Natural killer cell treated with Interleukin-12 subunit alpha and Interleukin-12 subunit beta and Interleukin-15 and Interleukin-18, amount 100 ng/mL, for 72 hours (primary cell): ENCODE results near the gene C3orf49. TPM values are rescaled to one million over a fixed set of nuclear protein-coding genes. Genes with fewer than 3 reads are reported as not detected.

Experiments
- ATAC-seq, 2 donors: fragments of 150-1000 bp; cut with Tn5 transposase in 1 of 2; sonication (Bioruptor Pico), chemical (Tn5 transposase) in 1 of 2; 2 replicates each; pipeline ENCODE4 v1.10.0; 2021
- DNase-seq: peaks from one replicate; pipeline ENCODE4 v3.0.0; 2022; ENCODE audit warnings: low spot score
- H3K27ac Mint-ChIP-seq, 2 donors: 1 replicate in 1 of 2; 2 replicates in 1 of 2; pipeline ENCODE4 v1.8.0; 2022; ENCODE audit warnings: mixed read lengths in 2 of 2, mild to moderate bottlenecking in 1 of 2, moderate library complexity in 1 of 2
- H3K27me3 Mint-ChIP-seq, 2 donors: 1 replicate in 1 of 2; 2 replicates in 1 of 2; pipeline ENCODE4 v1.8.0; 2022; ENCODE audit warnings: mixed read lengths in 2 of 2
- H3K36me3 Mint-ChIP-seq: one replicate; pipeline ENCODE4 v1.8.0; 2022; ENCODE audit warnings: mixed read lengths
- H3K4me1 Mint-ChIP-seq, 2 donors: 1 replicate in 1 of 2; 2 replicates in 1 of 2; pipeline ENCODE4 v1.8.0; 2022; ENCODE audit warnings: low read depth in 2 of 2, mixed read lengths in 2 of 2, mild to moderate bottlenecking in 1 of 2
- H3K4me3 Mint-ChIP-seq: one replicate; pipeline ENCODE4 v1.8.0; 2022; ENCODE audit warnings: mixed read lengths
- H3K9me3 Mint-ChIP-seq: 2 replicates; pipeline ENCODE4 v1.8.0; 2022; ENCODE audit warnings: mixed read lengths
- total RNA-seq, 2 donors: library from RNA; stranded (reverse); gene quantifications; one replicate each; pipeline ENCODE4 v1.2.3, GENCODE V29; 2022

C3orf49 gene, protein sequence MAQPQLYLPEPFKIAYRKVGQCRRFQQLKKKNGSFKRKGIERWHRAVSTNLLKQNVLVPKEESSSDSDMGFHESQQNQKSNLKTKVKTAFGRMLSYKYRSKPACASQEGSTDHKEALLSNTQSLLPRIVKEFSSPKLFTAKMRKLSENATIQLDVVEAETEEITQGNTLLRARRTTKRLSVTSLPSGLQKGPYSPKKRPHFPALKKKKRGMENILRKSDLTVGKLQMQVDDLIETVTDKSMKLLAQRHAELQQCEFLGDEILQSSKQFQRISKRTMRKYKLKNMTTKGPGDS
- not detected for total RNA-seq

DNA sequence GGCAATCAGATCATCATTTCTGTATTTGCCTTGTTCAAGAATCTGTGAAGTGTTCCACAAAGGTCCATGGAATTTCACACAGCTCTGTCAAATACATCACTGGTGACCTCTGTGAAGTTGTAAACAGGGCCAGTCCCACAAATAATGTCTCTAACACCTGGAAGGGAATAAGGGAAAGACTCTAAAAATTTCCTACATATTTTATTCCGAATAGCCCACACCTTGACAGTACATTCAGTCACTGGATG is at the start of gene C3orf49:
Gene C3orf49 (plus strand): TSS at position 149 of the 248 bp plus-strand sequence. CDS start 173 bp downstream, outside the sequence.
- no peak for ATAC-seq
- Mint-ChIP-seq H3K27ac (no peak within 1 kb of the TSS), H3K36me3 (peaks cover 5% of the 10 kb centered on the region), H3K4me1 (peaks cover 16 to 20% of the 10 kb centered on the region in 2 donors), H3K27me3 (no peaks in the 10 kb centered on the region), H3K9me3 (no peaks in the 10 kb centered on the region), H3K4me3 (no peak within 1 kb of the TSS)
- no peak for DNase-seq

DNA sequence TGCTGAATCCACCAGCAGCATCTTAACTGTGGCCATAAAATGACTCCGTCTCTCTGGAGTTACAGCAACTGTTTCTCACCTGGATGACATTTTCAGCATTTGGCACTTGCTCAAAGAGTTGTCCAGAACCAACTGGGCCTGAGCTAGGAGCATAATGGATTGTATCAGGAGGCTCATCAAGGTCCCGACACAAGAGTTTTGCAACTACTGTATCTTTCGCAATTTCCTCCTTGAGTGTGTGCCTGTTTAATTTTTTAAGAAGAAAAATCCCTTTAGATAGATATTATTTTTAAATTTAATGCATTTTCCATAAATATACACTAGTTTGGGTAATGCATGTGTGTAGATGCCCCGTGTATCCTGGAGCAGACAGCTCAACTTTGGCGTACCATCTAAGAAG is 44.3 kb upstream of the C3orf49 start:
- Mint-ChIP-seq H3K4me3 (no peak overlapping the region), H3K9me3 (peaks cover 2% of the 10 kb centered on the region), H3K4me1 (no peaks in the 10 kb centered on the region), H3K27ac (no peak overlapping the region), H3K27me3 (no peaks in the 10 kb centered on the region), H3K36me3 (no peaks in the 10 kb centered on the region)
- ATAC-seq (no peak), DNase-seq (no peak)

DNA sequence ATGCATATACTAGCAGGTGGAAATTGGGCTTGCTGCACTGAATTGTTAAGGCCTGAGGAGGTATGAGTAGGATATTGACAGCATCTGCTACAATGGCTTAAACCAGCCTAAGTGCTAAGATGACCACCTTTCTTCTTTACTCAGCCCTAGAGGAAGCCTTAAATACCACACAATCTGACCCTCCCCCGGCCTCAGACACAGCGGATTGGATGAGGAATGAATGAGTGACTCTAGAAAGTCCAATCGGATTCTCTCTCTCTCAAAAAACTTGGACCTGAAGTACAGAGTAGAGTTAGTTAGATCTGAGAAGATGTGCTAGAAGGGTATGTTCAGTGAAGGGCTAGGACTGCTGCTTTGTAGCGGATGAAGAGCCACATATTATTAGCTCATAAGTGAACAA is 39.9 kb upstream of the C3orf49 start:
- ATAC-seq (no peak), DNase-seq (no peak)
- no peaks in the 10 kb centered on the region for H3K27me3 Mint-ChIP-seq
- H3K4me1 Mint-ChIP-seq, result no peaks in the 10 kb centered on the region
- peaks cover 2% of the 10 kb centered on the region for H3K9me3 Mint-ChIP-seq
- H3K4me3 Mint-ChIP-seq, result no peak overlapping the region
- no peaks in the 10 kb centered on the region for H3K36me3 Mint-ChIP-seq
- no peak overlapping the region for H3K27ac Mint-ChIP-seq

DNA sequence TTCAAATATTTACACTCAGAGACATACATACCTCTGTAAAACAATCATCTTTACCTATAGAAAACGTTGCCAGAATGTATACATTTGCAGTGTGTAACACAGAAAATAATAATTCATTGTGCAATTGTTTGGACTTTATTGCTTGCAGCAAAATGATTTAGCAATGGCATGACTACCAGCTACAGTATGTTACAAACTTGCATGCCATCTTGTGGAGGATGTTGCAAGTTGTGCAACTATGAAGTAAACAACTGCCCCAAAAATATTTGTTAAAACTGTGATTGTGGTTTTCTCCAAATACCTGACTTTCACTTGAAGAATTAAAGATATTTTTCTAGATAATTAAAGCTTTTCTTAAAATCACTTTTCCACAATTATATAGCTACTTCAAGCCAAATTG is 27.1 kb upstream of the C3orf49 start:
- Mint-ChIP-seq H3K27me3 (peaks cover 5 to 22% of the 10 kb centered on the region in 2 donors), H3K9me3 (no peaks in the 10 kb centered on the region), H3K4me1 (no peaks in the 10 kb centered on the region), H3K4me3 (no peak overlapping the region), H3K27ac (no peak overlapping the region), H3K36me3 (no peaks in the 10 kb centered on the region)
- ATAC-seq, result no peak
- no peak for DNase-seq

DNA sequence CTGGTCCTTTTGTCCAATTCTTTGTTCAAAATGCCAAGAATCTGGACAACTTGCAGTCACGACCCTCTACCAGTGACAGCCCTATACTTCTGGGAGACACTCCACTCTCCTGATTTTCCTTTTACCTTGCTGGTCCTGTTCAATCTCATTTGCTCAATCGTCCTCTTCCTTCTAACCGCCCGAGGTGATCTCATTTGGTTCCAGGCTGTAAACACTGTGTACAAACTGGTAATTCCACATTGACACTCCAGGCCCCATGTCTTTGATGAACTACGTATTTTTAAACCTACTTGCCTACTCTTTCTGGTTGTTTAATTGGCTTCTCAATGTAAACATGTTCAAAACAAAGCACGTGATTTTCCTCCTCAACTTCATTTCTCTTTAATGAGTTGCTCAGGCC is 23.7 kb upstream of the C3orf49 start:
- H3K4me1 Mint-ChIP-seq, result no peaks in the 10 kb centered on the region
- no peak overlapping the region for H3K4me3 Mint-ChIP-seq
- H3K27me3 Mint-ChIP-seq, result peaks cover 7 to 19% of the 10 kb centered on the region in 2 donors
- no peak overlapping the region for H3K27ac Mint-ChIP-seq
- no peaks in the 10 kb centered on the region for H3K9me3 Mint-ChIP-seq
- H3K36me3 Mint-ChIP-seq, result no peaks in the 10 kb centered on the region
- DNase-seq (no peak), ATAC-seq (no peak)

DNA sequence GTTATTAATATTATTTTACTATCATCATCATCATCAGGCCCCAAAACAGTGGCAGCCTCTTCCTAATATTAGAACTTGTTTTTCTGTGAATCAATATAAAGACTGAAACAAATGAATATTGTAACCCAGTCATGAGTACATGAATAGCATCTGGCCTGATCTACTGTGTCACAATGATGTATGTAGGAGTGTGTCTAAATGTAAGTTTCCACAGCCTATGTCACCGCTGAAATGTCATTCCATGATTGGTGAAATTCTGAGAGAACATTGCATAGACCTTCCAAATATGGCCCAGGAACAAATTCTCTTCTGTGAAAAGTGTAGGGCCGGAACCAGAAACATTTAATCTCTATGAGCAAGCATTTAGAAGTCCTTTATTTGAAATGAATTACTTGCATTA is 20.6 kb upstream of the C3orf49 start:
- DNase-seq (no peak), ATAC-seq (no peak)
- Mint-ChIP-seq H3K4me3 (no peak overlapping the region), H3K9me3 (no peaks in the 10 kb centered on the region), H3K27me3 (peaks cover 7 to 19% of the 10 kb centered on the region in 2 donors), H3K27ac (no peak overlapping the region), H3K4me1 (no peaks in the 10 kb centered on the region), H3K36me3 (no peaks in the 10 kb centered on the region)

DNA sequence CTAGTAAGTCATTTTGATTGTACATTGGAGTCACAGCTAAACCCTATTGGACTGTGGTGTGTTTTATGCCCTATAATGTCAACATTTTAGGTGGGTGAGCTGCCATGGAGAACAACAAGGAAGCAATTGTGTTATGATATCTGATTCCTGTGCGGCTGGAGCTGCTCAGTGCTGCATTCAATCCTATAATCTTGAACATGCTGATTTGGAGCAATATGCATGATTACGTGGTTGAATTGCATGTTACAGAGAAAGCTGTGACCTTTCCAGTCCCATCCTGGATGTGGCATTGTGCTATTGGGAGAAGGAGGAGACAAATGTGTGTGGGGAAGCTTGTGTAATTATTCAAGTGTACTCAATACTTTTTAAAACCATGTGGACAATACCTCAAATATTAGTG is 20.1 kb upstream of the C3orf49 start:
- no peak overlapping the region for H3K4me3 Mint-ChIP-seq
- no peak for DNase-seq
- H3K27me3 Mint-ChIP-seq, result peaks cover 7 to 19% of the 10 kb centered on the region in 2 donors
- no peaks in the 10 kb centered on the region for H3K36me3 Mint-ChIP-seq
- no peak for ATAC-seq
- no peaks in the 10 kb centered on the region for H3K4me1 Mint-ChIP-seq
- H3K27ac Mint-ChIP-seq, result no peak overlapping the region
- no peaks in the 10 kb centered on the region for H3K9me3 Mint-ChIP-seq

DNA sequence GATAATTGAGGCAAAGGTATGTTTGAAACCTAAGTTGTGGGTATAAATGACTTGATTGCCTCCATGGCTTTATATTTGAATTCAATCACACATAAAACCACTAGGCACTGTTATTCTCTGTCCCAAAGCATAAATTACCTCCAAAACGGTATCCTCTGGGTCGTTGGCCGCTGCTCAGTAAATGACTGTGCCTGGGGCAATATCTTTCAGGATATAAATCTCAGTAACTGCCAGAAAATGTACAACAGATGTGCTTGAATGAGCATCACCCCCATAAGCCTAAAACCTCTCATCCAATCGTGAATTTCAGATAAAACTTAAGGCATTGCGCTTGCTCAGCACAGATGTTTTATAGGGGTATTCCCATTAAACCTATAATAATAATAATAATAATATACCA is 19.0 kb upstream of the C3orf49 start:
- Mint-ChIP-seq H3K27me3 (peaks cover 7 to 19% of the 10 kb centered on the region in 2 donors), H3K4me1 (no peaks in the 10 kb centered on the region), H3K27ac (no peak overlapping the region), H3K4me3 (no peak overlapping the region), H3K36me3 (no peaks in the 10 kb centered on the region), H3K9me3 (no peaks in the 10 kb centered on the region)
- DNase-seq (no peak), ATAC-seq (no peak)

DNA sequence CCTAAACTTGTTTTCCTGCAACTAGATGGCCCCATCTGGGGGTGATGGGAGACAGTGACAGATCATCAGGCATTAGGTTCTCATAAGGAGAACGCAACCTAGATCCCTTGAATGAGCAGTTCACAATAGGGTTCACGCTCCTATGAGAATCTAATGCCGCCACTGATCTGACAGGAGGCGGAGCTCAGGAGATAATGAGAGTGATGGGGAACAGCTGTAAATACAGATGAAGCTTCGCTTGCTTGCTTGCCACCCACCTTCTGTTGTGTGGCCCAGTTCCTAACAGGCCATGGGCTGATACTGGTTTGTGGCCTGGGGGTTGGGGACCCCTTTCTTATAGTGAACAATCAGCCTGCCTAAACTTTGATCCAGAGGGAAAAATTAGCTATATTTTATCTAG is 15.2 kb upstream of the C3orf49 start:
- H3K27ac Mint-ChIP-seq, result no peak overlapping the region
- no peak for DNase-seq
- ATAC-seq, result no peak
- H3K27me3 Mint-ChIP-seq, result peaks cover 1 to 3% of the 10 kb centered on the region in 2 donors
- H3K4me3 Mint-ChIP-seq, result no peak overlapping the region
- no peaks in the 10 kb centered on the region for H3K9me3 Mint-ChIP-seq
- H3K4me1 Mint-ChIP-seq, result no peaks in the 10 kb centered on the region
- H3K36me3 Mint-ChIP-seq, result no peaks in the 10 kb centered on the region

DNA sequence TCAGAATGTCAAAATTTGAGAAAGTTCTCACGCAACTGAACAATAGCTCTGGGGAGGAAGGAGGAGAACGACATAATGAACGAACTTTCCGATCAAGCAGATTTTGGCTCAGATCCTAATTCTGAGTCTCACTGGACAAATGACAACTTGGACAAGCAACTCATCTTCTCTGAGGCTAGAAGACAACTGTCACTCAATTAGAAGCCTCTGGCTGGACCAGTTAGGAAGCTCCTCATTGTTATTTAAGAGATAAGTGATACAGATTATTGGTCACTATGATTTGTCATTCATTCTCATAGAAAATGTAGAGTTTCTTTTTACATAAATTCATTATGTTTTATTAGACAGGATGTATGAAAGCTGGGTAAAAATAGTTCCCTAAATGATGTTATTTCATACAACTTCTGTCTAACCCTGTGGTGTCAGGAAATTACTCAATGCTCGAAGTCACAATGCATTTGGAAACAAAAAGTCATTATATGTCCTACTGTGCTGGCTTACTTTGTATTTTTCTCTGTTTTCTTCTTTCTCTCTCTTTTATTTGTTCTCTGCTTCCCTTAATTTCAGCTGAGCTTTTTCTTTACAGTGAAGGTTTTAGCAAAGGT is 11.0 kb upstream of the C3orf49 start:
- no peaks in the 10 kb centered on the region for H3K27me3 Mint-ChIP-seq
- H3K36me3 Mint-ChIP-seq, result no peaks in the 10 kb centered on the region
- no peak for DNase-seq
- no peaks in the 10 kb centered on the region for H3K4me1 Mint-ChIP-seq
- no peak for ATAC-seq
- no peak overlapping the region for H3K27ac Mint-ChIP-seq
- no peak overlapping the region for H3K4me3 Mint-ChIP-seq
- no peaks in the 10 kb centered on the region for H3K9me3 Mint-ChIP-seq

DNA sequence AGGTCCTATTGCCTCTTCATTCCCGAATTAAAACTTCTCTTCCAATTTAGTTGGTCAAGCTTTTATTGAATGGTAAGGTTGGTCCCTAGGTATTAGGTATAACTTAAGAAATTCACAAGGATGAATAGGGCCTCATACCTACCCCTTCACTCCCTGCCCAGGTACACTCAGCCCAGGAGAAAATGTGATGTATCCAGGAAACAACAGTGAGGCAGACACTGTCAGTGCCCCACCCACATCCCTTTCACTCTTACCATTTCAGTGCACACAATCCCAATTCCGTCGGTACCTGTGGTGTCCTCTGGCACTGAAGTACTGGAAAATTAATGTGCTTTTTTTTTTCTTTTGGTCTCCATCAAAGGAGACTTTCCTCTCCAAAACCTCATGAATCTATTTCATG is 10.5 kb upstream of the C3orf49 start:
- no peaks in the 10 kb centered on the region for H3K36me3 Mint-ChIP-seq
- no peak overlapping the region for H3K4me3 Mint-ChIP-seq
- H3K9me3 Mint-ChIP-seq, result no peaks in the 10 kb centered on the region
- no peak overlapping the region for H3K27ac Mint-ChIP-seq
- no peak for DNase-seq
- H3K4me1 Mint-ChIP-seq, result no peaks in the 10 kb centered on the region
- no peak for ATAC-seq
- no peaks in the 10 kb centered on the region for H3K27me3 Mint-ChIP-seq

DNA sequence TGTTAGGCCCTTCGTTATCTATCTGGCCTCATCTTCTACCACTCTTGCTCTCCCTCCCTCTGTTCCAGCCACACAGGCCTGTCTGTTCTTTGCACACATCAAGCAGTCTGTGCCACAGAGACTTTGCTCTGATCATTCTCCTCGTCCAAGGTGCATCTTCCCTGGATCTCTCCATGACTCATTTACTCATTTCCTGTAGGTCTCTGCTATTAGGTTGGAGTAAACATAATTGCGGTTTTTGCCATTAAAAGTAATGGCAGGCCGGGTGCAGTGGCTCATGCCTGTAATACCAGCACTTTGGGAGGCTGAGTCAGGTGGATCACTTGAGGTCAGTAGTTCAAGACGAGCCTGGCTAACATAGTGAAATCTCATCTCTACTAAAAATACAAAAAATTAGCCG is 9.5 kb upstream of the C3orf49 start:
- Mint-ChIP-seq H3K36me3 (no peaks in the 10 kb centered on the region), H3K4me1 (peaks cover 4 to 5% of the 10 kb centered on the region in 2 donors), H3K27me3 (no peaks in the 10 kb centered on the region), H3K27ac (no peak overlapping the region), H3K9me3 (no peaks in the 10 kb centered on the region), H3K4me3 (no peak overlapping the region)
- no peak for DNase-seq
- no peak for ATAC-seq

DNA sequence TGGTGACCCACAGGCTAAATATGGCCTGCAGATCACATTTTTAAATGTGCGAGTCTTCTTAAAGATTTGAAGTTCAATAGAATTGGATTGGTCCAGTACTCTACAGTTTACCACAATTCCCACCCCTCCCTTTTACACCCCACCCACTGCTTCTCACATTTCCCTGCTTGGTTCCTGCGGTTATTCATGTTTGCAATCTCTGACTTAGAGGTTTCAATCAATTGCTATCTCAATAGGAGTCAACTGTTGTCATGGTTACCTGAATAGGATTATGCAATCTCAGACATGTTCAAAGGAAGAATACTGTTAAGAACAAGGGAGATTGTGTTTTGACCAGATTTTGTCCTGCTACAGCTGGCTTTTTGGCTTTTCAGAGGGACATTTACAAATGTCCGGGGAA is 4.9 kb upstream of the C3orf49 start:
- H3K36me3 Mint-ChIP-seq, result peaks cover 5% of the 10 kb centered on the region
- no peak overlapping the region for H3K4me3 Mint-ChIP-seq
- H3K9me3 Mint-ChIP-seq, result no peaks in the 10 kb centered on the region
- H3K27me3 Mint-ChIP-seq, result no peaks in the 10 kb centered on the region
- peaks cover 16 to 20% of the 10 kb centered on the region in 2 donors for H3K4me1 Mint-ChIP-seq
- no peak overlapping the region for H3K27ac Mint-ChIP-seq
- peak in 1 of 2 donors; percentile 28 for ATAC-seq
- DNase-seq, result no peak

DNA sequence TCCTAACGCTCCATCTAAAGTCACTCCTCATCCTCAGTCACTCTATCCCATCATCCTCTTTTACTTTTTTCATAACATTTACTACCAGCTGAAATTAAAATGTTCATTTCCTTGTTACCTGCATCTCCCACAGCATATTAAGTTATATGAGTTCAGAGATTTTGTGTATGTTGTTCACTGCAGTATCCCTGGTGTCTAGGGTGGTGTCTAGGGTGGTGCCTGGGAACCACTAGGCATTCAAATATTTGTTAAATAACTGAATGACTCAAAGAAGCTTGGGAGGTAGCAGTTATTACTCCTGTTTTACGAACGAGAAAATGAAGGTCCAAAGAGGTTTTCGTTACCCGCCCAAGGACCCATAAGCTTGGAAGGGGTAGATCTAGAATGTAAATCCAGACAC is 1.9 kb upstream of the C3orf49 start:
- DNase-seq, result no peak
- H3K4me3 Mint-ChIP-seq, result no peak overlapping the region
- ATAC-seq, result no peak
- H3K36me3 Mint-ChIP-seq, result peaks cover 5% of the 10 kb centered on the region
- H3K27ac Mint-ChIP-seq, result no peak overlapping the region
- H3K4me1 Mint-ChIP-seq, result peaks cover 16 to 20% of the 10 kb centered on the region in 2 donors
- no peaks in the 10 kb centered on the region for H3K9me3 Mint-ChIP-seq
- no peaks in the 10 kb centered on the region for H3K27me3 Mint-ChIP-seq
